GM10266 (cell line): ENCODE results near the gene KRTAP4-3.
"Not testable (repeated sequence)": the region's sequence is repeated elsewhere in the genome, so short reads cannot be mapped to it uniquely, and the experiment has no call there.

Experiments
- DNase-seq: peaks from one replicate; pipeline ENCODE4 v3.0.0; 2012; ENCODE audit errors: extremely low spot score
- CTCF ChIP-seq: IDR thresholded peaks from 2 replicates; pipeline ENCODE4 v1.5.1; 2012; ENCODE audit warnings: mild to moderate bottlenecking, low read depth; ENCODE audit not compliant: control insufficient read depth, insufficient read depth; ENCODE audit errors: missing control alignments

Gene KRTAP4-3

GRCh38 chr17:41121742-41122141 lies 46.3 kb downstream of the KRTAP4-3 start:
- no peak for TF ChIP-seq CTCF
- no peak for DNase-seq

DNA sequence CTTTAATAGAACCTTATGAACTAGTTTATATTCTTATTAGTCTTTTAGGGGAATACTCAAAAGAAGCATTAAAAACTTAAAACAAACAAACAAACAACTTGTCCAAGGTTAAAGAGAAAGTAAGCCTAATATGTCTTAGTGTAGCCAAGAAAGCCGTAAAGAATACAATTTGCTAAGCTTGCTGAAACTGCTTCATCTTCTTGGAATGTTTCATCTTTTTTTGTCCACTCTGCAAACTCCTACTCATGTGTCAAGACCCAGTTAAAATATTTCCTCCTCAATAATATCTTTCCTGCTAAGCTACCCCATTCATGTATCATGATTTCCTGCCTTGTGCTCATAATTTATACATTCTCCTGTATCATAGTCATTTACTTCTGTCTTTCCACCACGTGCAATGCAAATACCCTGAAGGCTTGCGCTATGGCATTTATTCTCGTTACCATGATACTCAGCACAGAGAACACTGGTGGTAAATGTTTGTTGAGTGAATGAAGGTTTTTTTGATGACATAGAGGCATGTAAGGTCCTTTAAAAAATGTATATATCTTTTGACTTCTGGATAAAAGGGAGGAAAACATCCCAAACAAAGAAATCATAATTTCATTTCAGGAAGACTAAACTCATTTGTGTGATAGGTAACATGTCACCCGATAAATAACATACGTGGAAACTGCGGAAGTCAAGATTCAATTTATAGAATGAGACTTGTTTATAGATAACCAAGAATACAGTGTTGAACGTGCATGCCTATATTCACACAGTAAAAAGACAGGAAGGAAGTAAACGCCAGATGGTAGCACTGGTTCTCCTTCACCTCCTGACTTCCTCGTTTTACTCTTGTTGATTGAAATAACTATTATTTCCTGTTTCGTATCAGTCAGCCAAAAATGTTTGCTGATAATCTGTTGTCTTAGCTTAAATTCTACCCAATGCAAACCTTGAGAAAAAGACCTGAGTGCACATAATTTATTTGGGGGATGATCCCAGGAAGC lies 48.0 kb downstream of the KRTAP4-3 start:
- not testable (repeated sequence) for DNase-seq

DNA sequence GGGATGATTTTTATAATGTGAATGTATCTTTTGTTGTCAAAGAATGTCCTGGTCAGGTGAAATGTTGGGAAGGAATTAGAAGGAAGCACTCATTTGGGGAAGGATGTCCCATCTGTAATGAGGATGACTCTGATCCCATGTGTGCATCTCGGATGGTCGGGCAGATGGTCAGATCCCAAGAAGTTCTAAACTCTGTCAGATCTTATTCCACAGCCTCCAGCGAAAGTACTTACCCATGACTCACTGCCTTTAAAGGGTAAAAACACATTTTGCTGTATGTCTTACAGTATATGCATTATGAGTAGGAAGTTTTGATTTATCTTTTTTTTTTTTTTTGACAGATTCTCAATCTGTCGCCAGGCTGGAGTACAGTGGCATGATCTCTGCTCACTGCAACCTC lies 49.3 kb downstream of the KRTAP4-3 start:
- no peak for TF ChIP-seq CTCF
- DNase-seq: no peak

DNA sequence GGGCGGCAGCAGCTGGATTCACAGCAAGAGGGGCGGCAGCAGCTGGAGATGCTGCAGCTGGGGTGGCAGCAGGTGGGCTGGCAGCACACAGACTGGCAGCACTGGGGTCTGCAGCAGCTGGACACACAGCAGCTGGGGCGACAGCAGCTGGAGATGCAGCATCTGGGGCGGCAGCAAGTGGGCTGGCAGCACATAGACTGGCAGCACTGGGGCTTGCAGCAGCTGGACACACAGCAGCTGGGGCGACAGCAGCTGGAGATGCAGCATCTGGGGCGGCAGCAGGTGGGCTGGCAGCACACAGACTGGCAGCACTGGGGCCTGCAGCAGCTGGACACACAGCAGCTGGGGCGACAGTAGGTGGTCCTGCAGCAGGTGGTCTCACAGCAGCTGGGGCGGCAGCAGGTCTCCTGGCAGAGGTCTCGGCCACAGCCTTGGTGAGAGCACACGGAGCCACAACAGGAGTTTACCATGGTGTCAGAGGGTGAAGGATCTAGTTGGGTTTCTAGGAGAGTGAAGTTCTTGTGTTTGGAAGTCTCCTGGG lies 50.1 kb downstream of the KRTAP4-3 start, which contains the start of gene KRTAP4-11:
TSS of gene KRTAP4-11 (minus strand) at position 528 of the 541 bp plus-strand sequence. CDS start at position 470, 58 bp downstream.
- not testable (repeated sequence) for DNase-seq
